ENCODE results near the gene CHRDL2.

Gene CHRDL2

GRCh38 chr11:74684661-74685060 is 46.6 kb downstream of the CHRDL2 start:
- DNase-seq = no peak
- ATAC-seq = no peak

GRCh38 chr11:74683941-74684481 is 47.2 kb downstream of the CHRDL2 start:
- DNase-seq (no peak), ATAC-seq (no peak)

GRCh38 chr11:74683279-74683871 is 47.9 kb downstream of the CHRDL2 start:
- ATAC-seq (no peak), DNase-seq (peak; percentile 29)

- ATAC-seq (no peak), DNase-seq (no peak)
These were observed 48.4 kb downstream of the CHRDL2 start for GRCh38 chr11:74682731-74683278.

GRCh38 chr11:74681686-74682651 is 49.3 kb downstream of the CHRDL2 start:
- ATAC-seq (no peak), DNase-seq (no peak)

GRCh38 chr11:74680703-74681531 is 50.3 kb downstream of the CHRDL2 start:
- peak; percentile 1 for DNase-seq

GRCh38 chr11:74680035-74680671 is 51.1 kb downstream of the CHRDL2 start:
- DNase-seq (no peak), ATAC-seq (no peak)

More at GRCh38 chr11:74680703-74681531, 50.3 kb downstream of the CHRDL2 start:
- ATAC-seq = no peak

GRCh38 chr11:74679513-74679865 is 51.7 kb downstream of the CHRDL2 start:
- peak; percentile 0 for DNase-seq

GRCh38 chr11:74678591-74679512 is 52.4 kb downstream of the CHRDL2 start:
- no peak for ATAC-seq

More at GRCh38 chr11:74679513-74679865, 51.7 kb downstream of the CHRDL2 start:
- no peak for ATAC-seq

GRCh38 chr11:74678041-74678440 is 53.2 kb downstream of the CHRDL2 start:
- no peak for DNase-seq
- ATAC-seq = no peak

More at GRCh38 chr11:74678591-74679512, 52.4 kb downstream of the CHRDL2 start:
- peak; percentile 1 for DNase-seq

- ATAC-seq (no peak), DNase-seq (no peak)
These were observed 54.1 kb downstream of the CHRDL2 start for GRCh38 chr11:74677131-74677530.

- ATAC-seq (no peak), DNase-seq (no peak)
These were observed 54.6 kb downstream of the CHRDL2 start for GRCh38 chr11:74676596-74676995.

GRCh38 chr11:74675761-74676160 is 55.5 kb downstream of the CHRDL2 start:
- ATAC-seq (no peak), DNase-seq (no peak)

- ATAC-seq = no peak
- no peak for DNase-seq
These were observed 57.4 kb downstream of the CHRDL2 start for GRCh38 chr11:74673693-74674360.

- ATAC-seq (no peak), DNase-seq (no peak)
These were observed 58.1 kb downstream of the CHRDL2 start for GRCh38 chr11:74672956-74673692.

- ATAC-seq (no peak), DNase-seq (no peak)
These were observed 58.8 kb downstream of the CHRDL2 start for GRCh38 chr11:74672332-74672955.

GRCh38 chr11:74671520-74672196 is 59.6 kb downstream of the CHRDL2 start:
- ATAC-seq = no peak
- DNase-seq = no peak

- ATAC-seq (no peak), DNase-seq (no peak)
These were observed 61.1 kb downstream of the CHRDL2 start for GRCh38 chr11:74670171-74670570.
